NOMO-1 treated with dmso at 0.1 percent for 144 hours (cell line): ENCODE data around the gene TACC3.
A peak's percentile ranks its signal among the peaks of the same experiment; 100 is the strongest.

Experiments used
- DNase-seq: peaks from one replicate; lab custom pipeline; 2025; ENCODE audit not compliant: unreplicated experiment; lab: John Stamatoyannopoulos, UW

Gene TACC3

DNA sequence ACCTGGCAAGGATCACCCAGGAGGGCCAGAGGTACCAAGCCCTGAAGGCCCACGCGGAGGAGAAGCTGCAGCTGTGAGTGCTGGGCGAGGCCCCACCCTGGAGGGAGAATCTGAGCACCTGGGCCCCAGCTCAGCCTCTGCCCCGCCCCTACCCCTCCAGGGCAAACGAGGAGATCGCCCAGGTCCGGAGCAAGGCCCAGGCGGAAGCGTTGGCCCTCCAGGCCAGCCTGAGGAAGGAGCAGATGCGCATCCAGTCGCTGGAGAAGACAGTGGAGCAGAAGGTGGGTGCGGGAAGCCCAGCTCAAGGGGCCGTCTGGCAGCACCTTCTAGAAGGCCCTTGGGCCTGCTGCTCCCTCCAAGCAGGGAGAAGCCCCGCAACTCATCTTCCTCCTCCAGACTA, 23.2 kb downstream of the TACC3 start:
- no peak for DNase-seq

GRCh38 chr4:1745165-1745564, 23.8 kb downstream of the TACC3 start:
- DNase-seq = no peak

GRCh38 chr4:1745697-1746096, 24.4 kb downstream of the TACC3 start:
- DNase-seq = no peak

DNA sequence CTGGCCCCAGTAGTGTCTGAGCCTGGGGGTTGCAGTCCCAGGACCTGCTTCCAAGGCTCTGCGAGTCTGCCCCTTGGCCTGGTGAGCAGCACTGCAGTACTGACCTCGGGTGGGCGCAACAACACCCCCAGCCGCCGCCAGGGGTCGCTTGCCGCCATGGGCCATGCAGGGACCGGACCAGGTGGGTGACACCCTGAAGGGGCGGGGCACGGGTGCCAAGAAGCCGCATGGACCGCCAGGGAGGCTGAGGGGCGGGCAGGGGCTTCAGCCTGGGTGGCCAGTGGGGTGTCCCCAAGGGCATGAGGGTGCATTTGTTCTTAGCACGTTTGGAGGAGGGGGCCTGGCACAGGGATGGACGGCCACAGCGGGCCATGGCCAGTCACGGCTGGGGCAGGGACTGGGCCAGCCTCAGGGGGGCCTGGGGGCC, 25.0 kb downstream of the TACC3 start:
- DNase-seq = peak; percentile 71

DNA sequence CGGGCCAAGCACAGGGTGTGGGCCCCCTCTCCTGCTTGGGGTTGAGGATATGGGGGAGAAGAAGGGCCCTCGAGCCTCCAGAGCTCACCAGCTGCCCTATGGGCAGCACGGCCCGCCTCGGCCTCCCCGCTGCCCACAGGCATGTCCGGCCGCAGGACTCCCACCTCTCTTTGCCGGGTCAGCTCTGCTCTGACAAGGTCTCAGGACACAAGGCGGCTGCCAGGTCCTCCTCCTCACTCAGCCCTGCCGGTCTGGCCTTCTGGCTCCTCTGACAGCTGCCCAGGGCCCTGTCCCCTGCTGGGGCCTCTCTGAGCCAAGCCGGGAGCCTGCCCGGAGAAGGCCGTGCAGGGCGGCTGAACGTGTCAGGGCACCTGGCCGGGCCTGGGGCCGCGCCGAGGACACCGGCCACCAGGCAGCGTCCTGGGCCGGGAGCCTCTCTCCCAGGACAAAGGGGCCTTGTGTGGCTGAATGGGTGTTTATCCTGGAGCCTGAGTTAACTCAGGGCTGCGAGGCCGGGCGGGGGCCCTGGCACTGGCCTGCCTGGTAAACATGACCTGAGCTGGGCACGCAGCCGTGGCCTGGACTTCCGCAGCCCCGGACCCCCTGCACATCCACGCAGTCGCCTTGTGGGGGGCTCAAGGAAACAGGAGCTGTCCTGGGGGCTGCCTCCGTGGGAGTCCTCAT, 25.7 kb downstream of the TACC3 start:
- no peak for DNase-seq

- no peak for DNase-seq
Observed at GRCh38 chr4:1747603-1747967, 26.3 kb downstream of the TACC3 start.

GRCh38 chr4:1748465-1748995, 27.2 kb downstream of the TACC3 start:
- DNase-seq = peak; percentile 70

DNA sequence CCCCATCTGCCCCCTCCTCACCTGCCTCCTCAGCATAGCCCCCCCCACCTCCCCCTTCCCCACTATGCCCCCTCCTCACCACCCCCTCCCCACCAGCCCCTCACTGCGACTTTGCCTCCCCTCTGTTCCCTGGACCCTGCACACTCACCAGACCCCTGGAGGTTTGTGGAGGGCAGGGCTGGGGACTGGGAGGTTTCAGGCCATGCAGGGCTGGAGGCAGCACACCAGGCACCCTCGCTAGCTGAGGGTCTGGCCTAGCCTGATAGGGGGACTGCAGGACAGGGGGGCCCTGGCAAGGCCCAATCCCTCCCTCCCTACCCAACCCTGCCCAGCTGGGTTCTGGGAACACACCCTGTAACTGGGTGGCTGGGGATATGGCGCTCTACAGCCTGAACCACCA, 28.0 kb downstream of the TACC3 start:
- no peak for DNase-seq

- no peak for DNase-seq
Observed at GRCh38 chr4:1749826-1750225, 28.5 kb downstream of the TACC3 start.

- no peak for DNase-seq
Observed at GRCh38 chr4:1750381-1751154, 29.2 kb downstream of the TACC3 start.

GRCh38 chr4:1751155-1751918, 30.0 kb downstream of the TACC3 start:
- DNase-seq = no peak

GRCh38 chr4:1751919-1752283, 30.6 kb downstream of the TACC3 start:
- no peak for DNase-seq

DNA sequence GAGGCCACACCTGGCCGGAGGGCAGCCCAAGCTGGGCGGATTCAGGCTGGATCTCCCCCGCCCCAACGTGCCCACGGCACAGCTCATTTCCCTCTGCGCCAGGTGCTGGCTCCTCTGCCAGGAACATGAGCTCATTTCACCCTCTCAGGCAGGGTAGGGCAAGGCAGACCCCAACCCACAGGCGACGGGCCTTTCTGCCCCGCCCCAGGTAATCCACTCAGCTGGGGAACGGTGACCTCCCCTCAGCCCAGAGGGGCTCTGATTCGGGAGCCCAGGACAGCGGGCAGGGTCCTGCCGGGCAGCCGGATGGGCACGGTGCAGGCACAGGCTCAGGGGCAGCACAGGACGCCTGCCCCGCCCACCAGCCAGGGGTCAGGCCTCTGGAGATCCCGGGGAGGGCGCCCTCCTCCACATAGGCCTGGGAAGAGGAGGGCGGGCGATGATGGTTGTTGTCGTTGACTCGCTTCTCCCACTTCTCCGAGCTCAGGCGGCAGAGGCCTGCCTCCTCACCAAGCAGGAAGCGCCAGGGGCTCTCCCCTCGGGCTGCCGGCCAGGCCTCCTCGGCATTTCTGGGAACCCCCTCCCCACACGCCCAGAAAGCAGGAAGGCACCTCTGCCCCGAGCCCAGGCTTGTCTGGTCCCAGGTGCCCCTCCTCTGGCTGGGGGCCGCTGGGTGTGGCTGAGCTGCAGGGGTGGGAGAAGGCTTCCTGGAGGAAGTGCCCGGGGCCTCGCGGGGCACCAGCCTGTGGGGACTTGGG, 31.1 kb downstream of the TACC3 start:
- DNase-seq = no peak

DNA sequence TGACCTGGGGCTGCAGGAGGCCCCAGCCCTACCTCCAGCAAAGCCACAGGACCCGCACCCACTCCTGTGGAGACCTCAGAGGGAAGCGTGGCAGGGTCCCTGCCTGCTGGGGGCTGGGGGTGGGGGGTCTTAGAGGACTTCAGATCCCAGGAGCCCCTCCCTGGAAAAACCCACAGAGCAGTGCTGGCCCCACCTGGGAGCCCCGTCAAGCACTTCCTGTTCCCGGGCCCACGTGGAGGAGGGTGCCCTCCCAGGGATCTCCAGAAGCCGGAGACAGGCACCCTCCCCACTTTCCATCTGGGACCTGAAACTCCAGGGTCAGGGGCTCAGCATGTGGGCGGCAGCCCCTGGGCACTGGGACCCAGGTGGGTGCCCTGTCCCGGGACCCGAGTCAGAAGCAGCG, 32.0 kb downstream of the TACC3 start:
- DNase-seq = no peak

- no peak for DNase-seq
Observed at GRCh38 chr4:1753697-1754311, 32.5 kb downstream of the TACC3 start.

DNA sequence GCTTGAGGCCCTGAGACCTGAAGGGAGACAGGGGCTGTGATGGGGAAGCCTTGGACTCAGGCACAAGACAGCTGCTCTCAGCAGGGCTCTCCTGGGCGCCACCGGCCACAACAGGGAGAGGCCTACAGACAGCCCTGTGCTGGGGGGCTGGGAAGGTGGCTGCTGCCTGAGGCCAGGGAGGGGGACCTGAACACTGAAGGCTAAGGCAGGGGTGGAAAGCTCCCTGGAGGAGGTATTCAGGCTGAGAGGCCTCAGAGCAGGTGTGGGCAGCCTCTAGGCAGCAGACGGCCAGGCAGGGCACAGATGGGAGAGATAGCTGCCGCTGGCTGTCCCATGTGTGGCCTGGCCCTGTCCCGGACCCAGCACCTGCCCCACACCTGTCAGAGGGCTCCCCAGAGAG, 33.0 kb downstream of the TACC3 start:
- DNase-seq = no peak

- DNase-seq = no peak
Observed at GRCh38 chr4:1755297-1755696, 34.0 kb downstream of the TACC3 start.

GRCh38 chr4:1756079-1756478, 34.8 kb downstream of the TACC3 start:
- DNase-seq = no peak

- no peak for DNase-seq
Observed at GRCh38 chr4:1756893-1757779, 35.8 kb downstream of the TACC3 start.

- DNase-seq = no peak
Observed at GRCh38 chr4:1757836-1758235, 36.5 kb downstream of the TACC3 start.
